Measurements from ENCODE around the gene TIMM13.

The TIMM13 gene

GRCh38 chr19:2413629-2414028 lies 13.8 kb downstream of the TIMM13 start:
- TF ChIP-seq EZH2phosphoT487 (conservative IDR thresholded peaks at IDR 0.05; ENCODE audit: low read length) (no peak), CTCF (IDR thresholded peaks at IDR 0.05; ENCODE audit: insufficient read depth, low read length, poor library complexity, severe bottlenecking) (no peak)
- no peaks in the 10 kb centered on the region for H3F3A ChIP-seq (ENCODE audit: insufficient read depth)
- no peaks in the 10 kb centered on the region for H3K79me2 ChIP-seq (ENCODE audit: insufficient read depth, low read length)
- H3K9ac ChIP-seq (ENCODE audit: low read length): no peak overlapping the region
- H3K9me3 ChIP-seq (ENCODE audit: insufficient read depth, low read length): no peaks in the 10 kb centered on the region
- no peaks in the 10 kb centered on the region for H3K27me3 ChIP-seq (ENCODE audit: low read length)
- H3K27ac ChIP-seq (ENCODE audit: low read depth, low read length): no peak overlapping the region
- no peak overlapping the region for H2AFZ ChIP-seq (ENCODE audit: low read depth, low read length, severe bottlenecking)
- H3K36me3 ChIP-seq (ENCODE audit: low read length): no peaks in the 10 kb centered on the region
- H3K4me2 ChIP-seq (ENCODE audit: low read depth, low read length, poor library complexity, severe bottlenecking): no peak overlapping the region
- no peaks in the 10 kb centered on the region for H4K20me1 ChIP-seq (ENCODE audit: low read depth, low read length)
- H3K4me3 ChIP-seq (ENCODE audit: insufficient read depth, low read length, poor library complexity, severe bottlenecking): no peak overlapping the region
- H3K9me2 ChIP-seq (replicated peaks; ENCODE audit: insufficient read depth, low read length): no peaks in the 10 kb centered on the region

DNA sequence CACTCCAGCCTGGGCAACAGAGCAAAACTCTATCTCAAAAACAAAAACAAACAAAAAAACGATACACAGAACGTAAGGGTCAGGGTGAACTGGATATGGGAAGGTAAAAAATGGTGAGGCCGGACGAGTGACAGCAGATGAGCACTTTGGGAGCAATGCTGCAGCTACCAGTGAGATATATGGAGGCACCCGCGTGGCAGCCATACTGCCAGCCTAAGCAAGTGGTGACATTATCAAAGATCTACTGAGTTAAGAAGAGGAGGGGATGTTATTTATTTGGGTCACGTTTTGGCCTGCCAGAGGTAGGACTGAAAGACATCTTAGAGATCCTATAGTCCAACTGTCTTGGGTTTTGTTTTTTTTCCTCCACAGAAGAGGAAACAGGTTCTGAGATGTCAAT lies 14.2 kb downstream of the TIMM13 start:
- Histone ChIP-seq H3K9me2 (replicated peaks; ENCODE audit: insufficient read depth, low read length) (no peaks in the 10 kb centered on the region), H3K27ac (ENCODE audit: low read depth, low read length) (no peak overlapping the region), H3K9ac (ENCODE audit: low read length) (no peak overlapping the region), H3K4me2 (ENCODE audit: low read depth, low read length, poor library complexity, severe bottlenecking) (no peak overlapping the region), H3K27me3 (ENCODE audit: low read length) (no peaks in the 10 kb centered on the region), H2AFZ (ENCODE audit: low read depth, low read length, severe bottlenecking) (no peak overlapping the region), H4K20me1 (ENCODE audit: low read depth, low read length) (no peaks in the 10 kb centered on the region), H3K79me2 (ENCODE audit: insufficient read depth, low read length) (no peaks in the 10 kb centered on the region), H3K36me3 (ENCODE audit: low read length) (no peaks in the 10 kb centered on the region), H3K9me3 (ENCODE audit: insufficient read depth, low read length) (no peaks in the 10 kb centered on the region), H3F3A (ENCODE audit: insufficient read depth) (no peaks in the 10 kb centered on the region), H3K4me3 (ENCODE audit: insufficient read depth, low read length, poor library complexity, severe bottlenecking) (no peak overlapping the region)
- TF ChIP-seq CTCF (IDR thresholded peaks at IDR 0.05; ENCODE audit: insufficient read depth, low read length, poor library complexity, severe bottlenecking): no peak
- TF ChIP-seq EZH2phosphoT487 (conservative IDR thresholded peaks at IDR 0.05; ENCODE audit: low read length): no peak

- H3K9me2 ChIP-seq (replicated peaks; ENCODE audit: insufficient read depth, low read length): no peaks in the 10 kb centered on the region
- no peak overlapping the region for H3K4me2 ChIP-seq (ENCODE audit: low read depth, low read length, poor library complexity, severe bottlenecking)
- H3K27ac ChIP-seq (ENCODE audit: low read depth, low read length): no peak overlapping the region
- no peaks in the 10 kb centered on the region for H3K27me3 ChIP-seq (ENCODE audit: low read length)
- H3F3A ChIP-seq (ENCODE audit: insufficient read depth): no peaks in the 10 kb centered on the region
- no peak overlapping the region for H3K4me3 ChIP-seq (ENCODE audit: insufficient read depth, low read length, poor library complexity, severe bottlenecking)
- no peaks in the 10 kb centered on the region for H4K20me1 ChIP-seq (ENCODE audit: low read depth, low read length)
- H3K9me3 ChIP-seq (ENCODE audit: insufficient read depth, low read length): no peaks in the 10 kb centered on the region
- no peak overlapping the region for H3K9ac ChIP-seq (ENCODE audit: low read length)
- H3K79me2 ChIP-seq (ENCODE audit: insufficient read depth, low read length): no peaks in the 10 kb centered on the region
- H3K36me3 ChIP-seq (ENCODE audit: low read length): no peaks in the 10 kb centered on the region
- no peak for TF ChIP-seq EZH2phosphoT487 (conservative IDR thresholded peaks at IDR 0.05; ENCODE audit: low read length)
- TF ChIP-seq CTCF (IDR thresholded peaks at IDR 0.05; ENCODE audit: insufficient read depth, low read length, poor library complexity, severe bottlenecking): no peak
- H2AFZ ChIP-seq (ENCODE audit: low read depth, low read length, severe bottlenecking): no peak overlapping the region
Measured at GRCh38 chr19:2412449-2412848, 14.9 kb downstream of the TIMM13 start.

DNA sequence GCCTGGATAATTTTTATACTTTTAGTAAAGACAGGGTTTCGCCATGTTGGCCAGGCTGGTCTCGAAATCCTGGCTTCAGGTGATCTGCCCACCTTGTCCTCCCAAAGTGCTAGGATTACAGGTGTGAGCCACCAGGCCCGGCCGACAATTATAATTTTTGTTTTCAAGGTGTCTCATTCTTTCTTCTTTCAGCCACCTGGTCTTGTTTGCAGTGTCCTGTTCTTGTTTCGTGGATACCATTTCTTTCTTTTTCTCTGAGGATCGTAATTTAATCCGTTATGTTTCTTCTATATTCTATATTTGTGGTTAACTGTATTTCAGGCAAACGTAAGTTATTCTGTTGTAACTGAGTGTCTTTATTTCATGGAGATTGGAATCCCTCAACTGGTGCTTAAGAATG lies 15.7 kb downstream of the TIMM13 start:
- Histone ChIP-seq H3K9me3 (ENCODE audit: insufficient read depth, low read length) (no peaks in the 10 kb centered on the region), H3K9ac (ENCODE audit: low read length) (no peak overlapping the region), H3K79me2 (ENCODE audit: insufficient read depth, low read length) (no peaks in the 10 kb centered on the region), H3K9me2 (replicated peaks; ENCODE audit: insufficient read depth, low read length) (no peaks in the 10 kb centered on the region), H3K4me2 (ENCODE audit: low read depth, low read length, poor library complexity, severe bottlenecking) (no peak overlapping the region), H3K36me3 (ENCODE audit: low read length) (no peaks in the 10 kb centered on the region), H2AFZ (ENCODE audit: low read depth, low read length, severe bottlenecking) (no peak overlapping the region), H3K27ac (ENCODE audit: low read depth, low read length) (no peak overlapping the region), H3K4me3 (ENCODE audit: insufficient read depth, low read length, poor library complexity, severe bottlenecking) (no peak overlapping the region), H3K27me3 (ENCODE audit: low read length) (no peaks in the 10 kb centered on the region), H4K20me1 (ENCODE audit: low read depth, low read length) (no peaks in the 10 kb centered on the region), H3F3A (ENCODE audit: insufficient read depth) (no peaks in the 10 kb centered on the region)
- TF ChIP-seq EZH2phosphoT487 (conservative IDR thresholded peaks at IDR 0.05; ENCODE audit: low read length) (no peak), CTCF (IDR thresholded peaks at IDR 0.05; ENCODE audit: insufficient read depth, low read length, poor library complexity, severe bottlenecking) (no peak)

All from SU-DHL-6 (cell line).